ENCODE data around the gene KIF19.

The KIF19 gene

DNA sequence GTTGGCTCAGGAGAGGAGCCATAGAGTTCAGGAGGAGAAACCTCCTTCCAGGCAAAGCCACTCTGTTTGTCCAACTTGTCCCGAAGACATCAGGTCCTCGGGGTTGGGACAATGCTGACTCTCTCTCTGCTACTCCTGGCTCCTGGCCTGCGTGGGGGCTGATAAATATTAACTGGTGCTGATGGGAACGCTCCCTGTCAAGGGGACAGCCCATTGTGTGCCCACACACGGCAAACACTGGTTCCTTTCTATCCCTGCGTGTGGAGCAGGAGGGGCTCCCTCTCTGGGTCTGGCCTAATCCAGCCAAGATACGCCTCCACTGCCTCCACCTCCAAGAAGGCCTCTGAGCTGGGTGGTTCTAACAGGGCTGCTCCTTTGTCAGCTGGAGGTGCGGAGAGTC, 4.4 kb downstream of the KIF19 start:
- Histone ChIP-seq H3K27me3 (ENCODE audit: insufficient read depth, low read depth, severe bottlenecking) (no peaks in the 10 kb centered on the region), H3K27ac (peak overlapping the region; percentile 96), H3K36me3 (0 out of 2 replicates have a peak, but pooled peaks cover 2% of the 10 kb centered on the region), H3K9me3 (ENCODE audit: severe bottlenecking) (peaks cover 17% of the 10 kb centered on the region), H3K4me3 (ENCODE audit: low read depth, low read length) (no peak overlapping the region)
- TF ChIP-seq, protein P1, sequence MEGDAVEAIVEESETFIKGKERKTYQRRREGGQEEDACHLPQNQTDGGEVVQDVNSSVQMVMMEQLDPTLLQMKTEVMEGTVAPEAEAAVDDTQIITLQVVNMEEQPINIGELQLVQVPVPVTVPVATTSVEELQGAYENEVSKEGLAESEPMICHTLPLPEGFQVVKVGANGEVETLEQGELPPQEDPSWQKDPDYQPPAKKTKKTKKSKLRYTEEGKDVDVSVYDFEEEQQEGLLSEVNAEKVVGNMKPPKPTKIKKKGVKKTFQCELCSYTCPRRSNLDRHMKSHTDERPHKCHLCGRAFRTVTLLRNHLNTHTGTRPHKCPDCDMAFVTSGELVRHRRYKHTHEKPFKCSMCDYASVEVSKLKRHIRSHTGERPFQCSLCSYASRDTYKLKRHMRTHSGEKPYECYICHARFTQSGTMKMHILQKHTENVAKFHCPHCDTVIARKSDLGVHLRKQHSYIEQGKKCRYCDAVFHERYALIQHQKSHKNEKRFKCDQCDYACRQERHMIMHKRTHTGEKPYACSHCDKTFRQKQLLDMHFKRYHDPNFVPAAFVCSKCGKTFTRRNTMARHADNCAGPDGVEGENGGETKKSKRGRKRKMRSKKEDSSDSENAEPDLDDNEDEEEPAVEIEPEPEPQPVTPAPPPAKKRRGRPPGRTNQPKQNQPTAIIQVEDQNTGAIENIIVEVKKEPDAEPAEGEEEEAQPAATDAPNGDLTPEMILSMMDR (IDR thresholded peaks at IDR 0.05; ENCODE audit: low read depth, low read length), result no peak
- DNase-seq, result no peak

DNA sequence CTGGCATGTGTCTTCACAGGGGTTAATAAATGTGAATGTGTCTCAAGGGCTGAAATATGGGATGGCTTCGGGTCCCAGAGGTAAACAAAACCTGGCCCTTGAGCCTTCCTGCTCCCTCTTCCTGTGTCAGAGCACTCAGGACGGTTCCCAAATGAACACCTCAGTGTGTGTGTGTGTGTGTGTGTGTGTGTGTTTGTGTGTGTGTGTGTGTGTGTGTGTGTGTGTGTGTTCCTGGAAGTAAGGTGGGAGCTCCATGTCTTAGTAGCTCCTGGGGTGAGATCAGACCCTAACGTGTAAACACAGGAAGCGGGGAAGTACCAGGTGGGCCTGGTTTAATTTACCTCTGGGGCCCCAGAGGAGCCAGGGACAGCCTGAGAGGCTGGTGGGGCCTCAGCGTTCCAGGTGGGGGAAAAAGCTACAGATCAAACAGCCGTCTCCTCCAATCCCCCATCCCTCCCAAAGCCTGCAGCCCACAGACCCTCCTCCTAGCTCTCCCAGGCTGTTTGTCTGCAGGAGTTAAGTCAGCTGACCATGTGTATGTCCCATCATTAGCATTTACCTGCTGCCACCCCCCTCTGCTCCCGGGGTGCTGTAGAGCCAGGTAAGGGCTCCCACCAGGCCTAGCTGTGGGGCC, 6.1 kb downstream of the KIF19 start:
- DNase-seq, result peak; percentile 81
- Histone ChIP-seq H3K9me3 (ENCODE audit: severe bottlenecking) (peaks cover 24% of the 10 kb centered on the region), H3K4me3 (ENCODE audit: low read depth, low read length) (peak overlapping the region; percentile 5), H3K27me3 (ENCODE audit: insufficient read depth, low read depth, severe bottlenecking) (no peaks in the 10 kb centered on the region), H3K36me3 (0 out of 2 replicates have a peak, but pooled peaks cover 2% of the 10 kb centered on the region), H3K27ac (peak overlapping the region; percentile 96)
- TF ChIP-seq, protein P1 (IDR thresholded peaks at IDR 0.05; ENCODE audit: low read depth, low read length), result no peak

DNA sequence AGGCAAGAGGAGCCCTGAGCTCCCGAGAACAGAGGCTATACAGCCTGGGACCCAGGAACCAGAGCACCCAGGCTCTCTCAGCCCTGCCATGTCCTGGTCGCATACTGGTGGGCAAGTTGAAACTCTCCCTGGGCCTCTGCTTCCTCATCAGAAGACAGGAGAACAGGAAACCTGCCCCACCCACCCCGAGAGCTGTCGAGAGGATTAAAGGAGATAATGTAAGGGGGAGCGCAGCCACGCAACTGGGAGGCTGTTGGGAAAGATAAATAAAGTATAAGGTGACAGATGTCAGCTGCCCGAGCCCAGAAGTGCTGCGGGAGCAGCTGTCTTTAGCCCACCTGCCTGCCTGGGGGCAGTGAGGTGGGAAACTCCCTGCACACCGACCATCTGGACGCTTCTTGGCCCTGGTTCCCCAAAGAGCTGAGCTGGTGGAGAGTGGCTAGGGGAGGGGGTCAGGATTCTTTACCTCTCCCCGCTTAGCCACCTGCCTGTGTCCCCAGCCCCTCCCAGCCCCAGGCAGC, 6.8 kb downstream of the KIF19 start:
- DNase-seq, result peak; percentile 99
- Histone ChIP-seq H3K9me3 (ENCODE audit: severe bottlenecking) (peaks cover 24% of the 10 kb centered on the region), H3K27me3 (ENCODE audit: insufficient read depth, low read depth, severe bottlenecking) (no peaks in the 10 kb centered on the region), H3K4me3 (ENCODE audit: low read depth, low read length) (peak overlapping the region; percentile 5), H3K27ac (peak overlapping the region; percentile 96), H3K36me3 (0 out of 2 replicates have a peak, but pooled peaks cover 2% of the 10 kb centered on the region)
- TF ChIP-seq, protein P1 (IDR thresholded peaks at IDR 0.05; ENCODE audit: low read depth, low read length), result no peak

DNA sequence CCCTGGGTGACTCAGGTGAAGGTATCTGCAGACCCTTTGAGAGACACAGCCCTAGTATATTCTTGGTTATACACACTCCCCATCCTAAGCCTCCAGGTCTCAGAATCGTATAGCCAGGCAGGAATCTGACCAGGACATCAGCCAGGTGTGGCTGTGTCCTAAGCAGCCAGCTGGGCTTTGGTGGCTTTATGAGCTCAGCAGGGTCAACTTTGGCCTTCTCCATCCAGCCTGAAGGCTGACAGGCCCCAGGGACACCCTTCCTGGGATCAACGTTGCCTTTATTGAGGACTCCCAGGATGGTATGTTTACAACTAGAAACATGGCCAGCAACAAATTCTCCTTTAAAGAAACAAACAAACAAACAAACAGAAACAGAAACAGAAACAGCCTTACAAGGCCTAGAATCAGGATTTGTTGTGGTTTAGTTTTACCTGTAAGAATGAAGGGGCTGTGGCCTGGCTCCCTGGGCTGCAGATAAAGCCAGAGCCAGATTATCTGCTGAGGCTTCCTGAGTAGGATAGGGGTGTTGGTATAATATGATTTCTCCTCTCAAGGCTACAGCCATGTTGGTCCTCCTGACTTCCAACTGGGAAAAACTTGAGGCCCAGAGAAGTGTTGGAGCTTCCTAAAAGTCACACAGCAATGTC, 8.5 kb downstream of the KIF19 start:
- Histone ChIP-seq H3K9me3 (ENCODE audit: severe bottlenecking) (peaks cover 24% of the 10 kb centered on the region), H3K27me3 (ENCODE audit: insufficient read depth, low read depth, severe bottlenecking) (no peaks in the 10 kb centered on the region), H3K4me3 (ENCODE audit: low read depth, low read length) (no peak overlapping the region), H3K36me3 (0 out of 2 replicates have a peak, but pooled peaks cover 2% of the 10 kb centered on the region), H3K27ac (peak overlapping the region; percentile 96)
- peak; percentile 63 for DNase-seq
- TF ChIP-seq, protein P1 (IDR thresholded peaks at IDR 0.05; ENCODE audit: low read depth, low read length), result no peak

DNA sequence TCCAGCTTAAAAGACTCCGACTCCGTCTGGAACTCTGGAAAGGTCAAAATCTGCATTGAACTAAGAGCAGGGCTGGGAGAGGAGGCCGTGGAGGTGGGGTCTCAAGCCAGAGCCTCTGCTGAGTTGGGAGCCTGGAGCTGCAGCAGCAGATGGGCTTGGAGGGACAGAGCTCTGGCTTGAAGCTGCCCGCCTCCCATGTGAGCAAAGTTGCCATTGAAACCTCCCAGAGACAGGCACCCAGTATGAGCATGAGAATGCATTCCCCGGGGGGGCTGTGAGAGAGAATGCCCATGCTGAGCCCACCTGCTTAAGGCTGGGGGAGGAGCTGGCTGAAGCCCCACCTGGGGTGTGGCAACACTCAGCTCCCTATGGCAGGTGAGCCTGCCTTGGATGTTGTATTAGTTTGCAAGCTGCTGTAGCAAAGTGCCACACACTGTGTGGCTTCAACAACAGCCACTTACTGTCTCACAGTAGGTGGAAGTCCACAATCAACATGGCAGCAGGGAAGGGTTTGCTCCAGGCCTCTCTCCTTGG, 9.6 kb downstream of the KIF19 start:
- Histone ChIP-seq H3K36me3 (0 out of 2 replicates have a peak, but pooled peaks cover 2% of the 10 kb centered on the region), H3K27ac (peak overlapping the region; percentile 96), H3K4me3 (ENCODE audit: low read depth, low read length) (no peak overlapping the region), H3K9me3 (ENCODE audit: severe bottlenecking) (peaks cover 24% of the 10 kb centered on the region), H3K27me3 (ENCODE audit: insufficient read depth, low read depth, severe bottlenecking) (no peaks in the 10 kb centered on the region)
- TF ChIP-seq, protein P1 (IDR thresholded peaks at IDR 0.05; ENCODE audit: low read depth, low read length), result no peak
- no peak for DNase-seq
